Coronary artery (tissue), 2 donors: ENCODE data around the gene CYTH1.
A peak's percentile ranks its signal among the peaks of the same experiment; 100 is the strongest.

ENCODE experiments used
- DNase-seq: peaks from one replicate; pipeline ENCODE4 v3.0.0-alpha.2; 2017; ENCODE audit warnings: low spot score
- H3K27ac ChIP-seq, 2 donors: fragments of 200-600 bp; sonication (generic); one replicate each; pipeline ENCODE4 v1.5.1; 2016 to 2019
- H3K4me3 ChIP-seq: fragments of 200-600 bp; sonication (generic); 2 replicates; pipeline ENCODE4 v1.5.1; 2016; ENCODE audit warnings: mild to moderate bottlenecking, moderate library complexity
- TF ChIP-seq, protein P1 (sequence below): fragments of 200-600 bp; sonication (generic); IDR thresholded peaks from one replicate; pipeline ENCODE4 v1.5.1; 2019; ENCODE audit warnings: antibody characterized with exemption

CYTH1 gene

DNA sequence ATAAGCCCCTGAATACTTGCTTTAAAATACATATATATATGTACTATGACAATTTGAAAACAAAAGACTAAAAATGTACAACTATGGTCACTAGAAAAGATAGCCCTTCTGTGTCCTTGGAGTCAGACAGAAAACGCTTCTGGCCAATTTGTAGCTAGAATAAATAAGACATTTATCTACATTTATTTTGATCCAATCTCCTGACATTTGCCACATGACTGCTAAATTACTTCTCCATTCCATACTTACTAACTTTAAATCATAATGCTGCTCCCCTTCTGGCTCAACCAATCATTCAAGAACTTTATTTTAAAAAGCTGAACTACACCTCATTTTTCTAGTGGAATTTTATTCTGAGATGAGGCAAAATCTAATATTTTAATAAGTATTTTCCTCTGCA lies 65.8 kb downstream of the CYTH1 start:
- no peak overlapping the region for H3K27ac ChIP-seq
- DNase-seq: no peak
- H3K4me3 ChIP-seq: peak overlapping the region; percentile 74

GRCh38 chr17:78715876-78716275 lies 66.2 kb downstream of the CYTH1 start:
- TF ChIP-seq, protein P1, sequence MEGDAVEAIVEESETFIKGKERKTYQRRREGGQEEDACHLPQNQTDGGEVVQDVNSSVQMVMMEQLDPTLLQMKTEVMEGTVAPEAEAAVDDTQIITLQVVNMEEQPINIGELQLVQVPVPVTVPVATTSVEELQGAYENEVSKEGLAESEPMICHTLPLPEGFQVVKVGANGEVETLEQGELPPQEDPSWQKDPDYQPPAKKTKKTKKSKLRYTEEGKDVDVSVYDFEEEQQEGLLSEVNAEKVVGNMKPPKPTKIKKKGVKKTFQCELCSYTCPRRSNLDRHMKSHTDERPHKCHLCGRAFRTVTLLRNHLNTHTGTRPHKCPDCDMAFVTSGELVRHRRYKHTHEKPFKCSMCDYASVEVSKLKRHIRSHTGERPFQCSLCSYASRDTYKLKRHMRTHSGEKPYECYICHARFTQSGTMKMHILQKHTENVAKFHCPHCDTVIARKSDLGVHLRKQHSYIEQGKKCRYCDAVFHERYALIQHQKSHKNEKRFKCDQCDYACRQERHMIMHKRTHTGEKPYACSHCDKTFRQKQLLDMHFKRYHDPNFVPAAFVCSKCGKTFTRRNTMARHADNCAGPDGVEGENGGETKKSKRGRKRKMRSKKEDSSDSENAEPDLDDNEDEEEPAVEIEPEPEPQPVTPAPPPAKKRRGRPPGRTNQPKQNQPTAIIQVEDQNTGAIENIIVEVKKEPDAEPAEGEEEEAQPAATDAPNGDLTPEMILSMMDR: no peak
- no peak overlapping the region for H3K4me3 ChIP-seq
- no peak for DNase-seq
- no peak overlapping the region for H3K27ac ChIP-seq

More for the DNA sequence above, 65.8 kb downstream of the CYTH1 start:
- TF ChIP-seq, protein P1: no peak

GRCh38 chr17:78715000-78715771 lies 66.9 kb downstream of the CYTH1 start:
- Histone ChIP-seq H3K4me3 (no peak overlapping the region), H3K27ac (no peak overlapping the region)
- TF ChIP-seq, protein P1: no peak
- DNase-seq: no peak

DNA sequence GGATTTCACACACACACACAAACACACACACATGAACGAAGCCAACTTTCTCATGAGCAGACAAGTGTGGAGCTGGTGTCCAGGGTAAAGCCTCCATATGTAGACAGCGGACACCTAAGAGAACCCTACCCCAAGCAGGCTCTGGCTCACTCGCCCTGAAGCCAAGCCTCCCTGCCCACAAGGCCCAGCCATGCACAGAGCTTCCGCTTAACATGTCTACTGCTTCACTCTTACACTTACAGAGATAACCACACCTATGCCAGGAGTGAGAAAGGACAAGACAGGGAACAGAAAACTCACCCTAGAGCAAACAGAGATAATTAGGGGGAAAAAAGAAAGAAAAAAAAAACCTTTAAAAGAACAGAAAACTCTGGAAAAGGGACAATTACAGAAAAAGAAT lies 67.5 kb downstream of the CYTH1 start:
- no peak for DNase-seq
- TF ChIP-seq, protein P1: no peak
- H3K27ac ChIP-seq: no peak overlapping the region
- no peak overlapping the region for H3K4me3 ChIP-seq

- no peak overlapping the region for H3K27ac ChIP-seq
- TF ChIP-seq, protein P1: no peak
- DNase-seq: no peak
- H3K4me3 ChIP-seq: no peak overlapping the region
Measured at GRCh38 chr17:78712043-78712442, 70.0 kb downstream of the CYTH1 start.

DNA sequence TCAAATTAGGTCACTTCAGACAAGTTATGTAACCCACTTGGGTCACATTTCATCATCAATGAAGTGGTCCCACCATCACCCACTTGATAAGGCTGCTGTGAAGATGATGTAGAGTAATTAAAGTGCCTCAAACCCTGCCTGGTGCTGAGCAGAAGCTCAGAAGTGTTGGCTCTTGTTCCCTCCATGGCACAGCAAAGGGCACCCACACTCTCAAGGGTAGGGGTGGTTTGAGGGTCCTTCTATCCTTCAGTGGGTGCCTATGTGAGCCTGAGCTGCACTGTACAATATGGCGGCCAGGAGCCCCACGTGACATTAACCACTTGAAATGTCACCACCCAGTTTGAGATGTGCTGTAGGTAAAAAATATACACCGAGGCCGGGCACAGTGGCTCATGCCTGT lies 71.5 kb downstream of the CYTH1 start:
- TF ChIP-seq, protein P1: no peak
- DNase-seq: no peak
- H3K27ac ChIP-seq: no peak overlapping the region
- H3K4me3 ChIP-seq: no peak overlapping the region

DNA sequence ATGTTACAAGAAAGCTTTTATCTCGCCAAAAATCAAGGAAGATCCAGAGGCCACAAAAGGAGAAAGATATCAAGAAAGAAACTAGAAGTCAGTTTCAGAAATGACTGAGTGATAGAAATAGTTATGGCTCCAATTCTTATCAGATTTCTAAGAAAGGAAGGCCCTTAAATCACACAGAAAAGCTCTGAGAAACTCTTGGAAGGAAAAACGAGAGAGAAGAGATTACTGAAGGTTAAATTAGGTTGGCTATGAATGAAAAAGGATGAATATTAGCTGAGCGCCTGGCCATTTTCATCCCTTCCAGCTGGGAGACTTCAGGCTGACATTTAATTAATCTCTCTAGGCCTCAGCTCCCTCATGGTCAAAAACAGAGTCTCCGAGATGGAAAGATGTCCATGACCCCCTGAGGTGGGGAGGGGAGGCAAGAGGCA lies 72.3 kb downstream of the CYTH1 start:
- H3K27ac ChIP-seq: no peak overlapping the region
- TF ChIP-seq, protein P1: no peak
- no peak overlapping the region for H3K4me3 ChIP-seq
- no peak for DNase-seq
